ENCODE measurements around the gene NR1H4. TPM values are rescaled to one million over a fixed set of nuclear protein-coding genes. Genes with fewer than 3 reads are reported as not detected.

Gene NR1H4
- total and polyA plus RNA-seq, 2 of the 8 experiments (the other 6 are each of a cell fraction or from before 2014, with no cell fraction given) = not detected

GRCh38 chr12:100593490-100593889 lies 119.8 kb downstream of the NR1H4 start:
- ChIA-PET CTCF (ENCODE audit: partially characterized antibody) (interaction anchor here (0.7 to 1.4 kb wide), 3 partner anchors 16 to 189 kb away, joined by 3 read pairs; no protein-coding TSS in a partner anchor), POLR2A (ENCODE audit: partially characterized antibody) (interaction anchor here (1.5 kb wide), 1 partner anchor 20 kb away, joined by 4 read pairs; the partner anchor contains the start of gene GAS2L3)
- H3K4ac ChIP-seq (replicated peaks; ENCODE audit: insufficient read length, low read depth, low read length) = no peak overlapping the region
- H3K56ac ChIP-seq (replicated peaks; ENCODE audit: insufficient read length, low read depth, low read length) = no peak overlapping the region
- peaks cover 0 to 2% of the 10 kb centered on the region in 2 experiments for H4K20me1 ChIP-seq (replicated peaks in 1 of 2; ENCODE audit: control insufficient read depth in 1 of 2, insufficient read depth in 2 of 2, low read length in 2 of 2)
- H3K79me1 ChIP-seq (ENCODE audit: low read depth, low read length) = no peaks in the 10 kb centered on the region
- no peak for TF ChIP-seq SRF (IDR thresholded peaks at IDR 0.05; ENCODE audit: low read depth, low read length)
- TF ChIP-seq CHD2 (IDR thresholded peaks at IDR 0.05; ENCODE audit: low read length) = no peak
- TF ChIP-seq SIX5 (IDR thresholded peaks at IDR 0.05; ENCODE audit: low read depth, low read length) = no peak
- TF ChIP-seq FOSL1 (IDR thresholded peaks at IDR 0.05; ENCODE audit: insufficient read depth, low read depth, low read length) = no peak
- TF ChIP-seq RAD21 (IDR thresholded peaks at IDR 0.05 in 1 of 2, conservative IDR thresholded peaks at IDR 0.05 in 1 of 2; ENCODE audit: low read depth in 2 of 2, low read length in 2 of 2) = no peak
- TF ChIP-seq EGR1 (IDR thresholded peaks at IDR 0.05; ENCODE audit: borderline replicate concordance, low read depth, low read length) = no peak
- TF ChIP-seq CEBPB (IDR thresholded peaks at IDR 0.05; ENCODE audit: low read depth, low read length) = no peak
- no peak for TF ChIP-seq JUND (IDR thresholded peaks at IDR 0.05; ENCODE audit: low read length)
- TF ChIP-seq TAF7 (optimal IDR thresholded peaks at IDR 0.05; ENCODE audit: borderline replicate concordance, low read depth, low read length) = no peak
- TF ChIP-seq ZNF274 (IDR thresholded peaks at IDR 0.05; ENCODE audit: borderline replicate concordance, extremely low read depth, low read length) = no peak
- no peak for TF ChIP-seq SUZ12 (IDR thresholded peaks at IDR 0.05; ENCODE audit: low read length)
- TF ChIP-seq RFX5 (IDR thresholded peaks at IDR 0.05; ENCODE audit: borderline replicate concordance, low read depth, low read length) = no peak
- no peak for TF ChIP-seq CBX5 (IDR thresholded peaks at IDR 0.05; ENCODE audit: low read depth, low read length)
- TF ChIP-seq SIRT6 (IDR thresholded peaks at IDR 0.05; ENCODE audit: low read length) = no peak
- no peak for TF ChIP-seq RXRA (IDR thresholded peaks at IDR 0.05; ENCODE audit: insufficient read depth, low read depth, low read length)
- no peaks in the 10 kb centered on the region for H3K36me3 ChIP-seq (ENCODE audit: control insufficient read depth in 2 of 4, insufficient read depth in 4 of 4, low read length in 3 of 4)
- FAIRE-seq (no peak), DNase-seq (ENCODE audit: low read depth in 1 of 2, low spot score in 2 of 2) (no peak)
- H3K9ac ChIP-seq (replicated peaks in 1 of 4; ENCODE audit: extremely low read depth in 1 of 4, low read depth in 3 of 4, low read length in 3 of 4) = no peak overlapping the region
- no peak overlapping the region for H3K27ac ChIP-seq (ENCODE audit: low read depth, low read length)
- no peaks in the 10 kb centered on the region for H3K27me3 ChIP-seq (replicated peaks in 1 of 4; ENCODE audit: control insufficient read depth in 3 of 4, extremely low read depth in 1 of 4, insufficient read depth in 3 of 4, low read length in 3 of 4)
- H2BK5ac ChIP-seq (ENCODE audit: low read depth, low read length) = no peak overlapping the region
- no peak overlapping the region for H2AK5ac ChIP-seq (ENCODE audit: low read depth, low read length)
- no peak overlapping the region for H3K14ac ChIP-seq (ENCODE audit: insufficient read length)
- no peak overlapping the region for H2BK15ac ChIP-seq (ENCODE audit: low read length)
- no peak overlapping the region for H3K23ac ChIP-seq (ENCODE audit: insufficient read length)
- H3K79me2 ChIP-seq (ENCODE audit: control insufficient read depth in 1 of 2, insufficient read depth in 2 of 2, low read length in 2 of 2) = no peaks in the 10 kb centered on the region
- H3K4me3 ChIP-seq (ENCODE audit: extremely low read depth in 1 of 4, insufficient read depth in 2 of 4, low read depth in 3 of 4, low read length in 4 of 4) = no peak overlapping the region
- no peak overlapping the region for H2BK20ac ChIP-seq (ENCODE audit: low read length)
- no peak overlapping the region for H4K5ac ChIP-seq (ENCODE audit: insufficient read length, low read depth, low read length)
- no peak overlapping the region for H2BK120ac ChIP-seq (replicated peaks; ENCODE audit: low read depth, low read length)
- H3K18ac ChIP-seq (ENCODE audit: extremely low read depth, low read length) = no peak overlapping the region
- H3K9me3 ChIP-seq (ENCODE audit: insufficient read depth in 2 of 2, low read depth in 1 of 2, low read length in 1 of 2) = no peaks in the 10 kb centered on the region
- H4K91ac ChIP-seq (replicated peaks; ENCODE audit: insufficient read length, low read length) = no peak overlapping the region
- no peaks in the 10 kb centered on the region for H3K4me1 ChIP-seq (replicated peaks in 1 of 4; ENCODE audit: control insufficient read depth in 3 of 4, insufficient read depth in 4 of 4, low read length in 3 of 4)
- no peak overlapping the region for H2BK12ac ChIP-seq (ENCODE audit: low read depth, low read length)
- H4K8ac ChIP-seq (ENCODE audit: extremely low read depth, insufficient read depth, low read length) = no peak overlapping the region
- WGBS, 2 experiments (ENCODE audit: extremely low coverage in 1 of 2, insufficient coverage in 1 of 2, insufficient read length in 1 of 2, insufficient replicate concordance in 2 of 2, low coverage in 1 of 2, low lambda C conversion rate in 2 of 2, missing lambda C conversion rate in 1 of 2) = 88% methylated on average over 5 of the region's 5 CpGs; no CpG with 5 or more reads in 1 of the 2 experiments
- H3K23me2 ChIP-seq (ENCODE audit: low read depth, low read length) = no peaks in the 10 kb centered on the region
- H2AFZ ChIP-seq (ENCODE audit: low read length) = no peak overlapping the region
- H3K4me2 ChIP-seq (ENCODE audit: insufficient read depth in 1 of 2, low read depth in 2 of 2, low read length in 2 of 2) = no peak overlapping the region

Measured in H1 (cell line).